K562 (cell line): Measurements from ENCODE around the gene IFT172. TPM values are rescaled to one million over a fixed set of nuclear protein-coding genes. Genes with fewer than 3 reads are reported as not detected.

Experiments
- ARHGAP35 ChIP-seq: fragments of 450-650 bp; IDR thresholded peaks from 2 replicates; pipeline ENCODE4 v1.6.1; 2018; ENCODE audit not compliant: partially characterized antibody
- DDX20 ChIP-seq: fragments of 450-650 bp; IDR thresholded peaks from 2 replicates; pipeline ENCODE4 v1.6.1; 2016; ENCODE audit warnings: missing genetic modification characterization, low read depth, mild to moderate bottlenecking, missing compliant biosample characterization, moderate library complexity
- FOXK1 ChIP-seq: sonication (generic); formaldehyde crosslinking; IDR thresholded peaks from 2 replicates; pipeline ENCODE4 v1.8.0; 2022; ENCODE audit warnings: missing genetic modification reagents, mild to moderate bottlenecking, borderline replicate concordance
- FOXM1 ChIP-seq, 2 experiments: fragments of 450-650 bp in 1 of 2; sonication (generic) in 1 of 2; formaldehyde crosslinking in 1 of 2; IDR thresholded peaks; 2 replicates each; pipeline versions ENCODE4 v1.6.1 to v1.9.0; 2017 to 2022; ENCODE audit warnings: low read depth in 2 of 2, mild to moderate bottlenecking in 2 of 2, missing genetic modification reagents in 1 of 2, moderate library complexity in 1 of 2
- FUS ChIP-seq: fragments of 200-400 bp; formaldehyde crosslinking; optimal IDR thresholded peaks from 2 replicates; pipeline ENCODE3; 2017; ENCODE audit warnings: low read depth, low read length
- MAFG ChIP-seq: fragments of 450-650 bp; conservative IDR thresholded peaks from 2 replicates; pipeline ENCODE4 v1.6.1; 2016; ENCODE audit warnings: missing genetic modification characterization, missing compliant biosample characterization
- MAZ ChIP-seq, 2 experiments: fragments of 450-650 bp in 1 of 2; sonication (generic) in 1 of 2; formaldehyde crosslinking; IDR thresholded peaks in 1 of 2; conservative IDR thresholded peaks in 1 of 2; 2 replicates each; pipeline versions ENCODE4 v1.4.0 to v1.5.0; 2020; ENCODE audit warnings: mild to moderate bottlenecking in 1 of 2, missing genetic modification reagents in 1 of 2
- MIER1 ChIP-seq: fragments of 450-650 bp; IDR thresholded peaks from 2 replicates; pipeline ENCODE4 v1.6.1; 2016; ENCODE audit warnings: antibody characterized with exemption, mild to moderate bottlenecking, low read depth
- MTF1 ChIP-seq: fragments of 250-450 bp; sonication (Bioruptor Pico); IDR thresholded peaks from 2 replicates; pipeline ENCODE4 v1.9.0; 2021; ENCODE audit warnings: moderate library complexity, mild to moderate bottlenecking, inconsistent platforms, borderline replicate concordance
- PHB ChIP-seq: fragments of 250-450 bp; sonication (Bioruptor Pico); IDR thresholded peaks from 2 replicates; pipeline ENCODE4 v1.5.0; 2021
- PHF20 ChIP-seq: fragments of 450-650 bp; IDR thresholded peaks from 2 replicates; pipeline ENCODE4 v1.6.1; 2018; ENCODE audit not compliant: partially characterized antibody
- PML ChIP-seq: IDR thresholded peaks from 2 replicates; pipeline ENCODE4 v1.6.1; 2012; ENCODE audit warnings: low read length, inconsistent platforms
- POLR2H ChIP-seq: IDR thresholded peaks from 2 replicates; pipeline ENCODE4 v1.6.1; 2016; ENCODE audit warnings: missing genetic modification characterization, low read depth, mild to moderate bottlenecking, control low read depth, missing compliant biosample characterization, moderate library complexity
- RBM25 ChIP-seq: fragments of 200-400 bp; formaldehyde crosslinking; IDR thresholded peaks from 2 replicates; pipeline ENCODE4 v1.6.1; 2018; ENCODE audit warnings: low read length, low read depth, moderate library complexity; ENCODE audit not compliant: severe bottlenecking
- SLC30A9 ChIP-seq: fragments of 250-450 bp; sonication (Bioruptor Pico); IDR thresholded peaks from 2 replicates; pipeline ENCODE4 v1.8.0; 2022; ENCODE audit warnings: mild to moderate bottlenecking, moderate library complexity
- ZNF121 ChIP-seq: sonication (generic); formaldehyde crosslinking; conservative IDR thresholded peaks from 2 replicates; pipeline ENCODE4 v1.8.0; 2022; ENCODE audit warnings: missing genetic modification reagents
- polyA plus RNA-seq, 8 experiments: library from polyadenylated mRNA; depleted of rRNA in 4 of 8; stranded (reverse) in 5 of 8; unstranded in 3 of 8; fragments of >200 nt; fragmentation: Nextera tagmentation in 2 of 8; fragmentation: Illumina TruSeq in 1 of 8; extraction: Ambion mirVana in 2 of 8; extraction: Trizol in 1 of 8; gene quantifications; 2 replicates each; pipeline versions ENCODE4 v1.2.1 to v1.2.3, GENCODE V29; 2011 to 2014; ENCODE audit warnings: inconsistent platforms in 1 of 8, missing spikeins in 1 of 8
- total RNA-seq, 7 experiments: library from RNA; depleted of rRNA in 6 of 7; stranded (reverse); fragments of >200 nt in 6 of 7; fragmentation: Illumina TruSeq in 2 of 7; extraction: Trizol in 2 of 7; gene quantifications; 2 replicates each; pipeline versions ENCODE4 v1.2.1 to v1.2.3, GENCODE V29; 2011 to 2021; ENCODE audit warnings: low replicate concordance in 1 of 7
- TF ChIP-seq, protein P1 (sequence below): fragments of 450-650 bp; IDR thresholded peaks from 2 replicates; pipeline ENCODE4 v1.6.1; 2016; ENCODE audit warnings: mild to moderate bottlenecking
- TF ChIP-seq, protein P2 (sequence below): fragments of 450-650 bp; IDR thresholded peaks from 2 replicates; pipeline ENCODE4 v1.6.1; 2017; ENCODE audit warnings: antibody characterized with exemption
- TF ChIP-seq, protein P3 (sequence below): fragments of 250-450 bp; sonication (Bioruptor Pico); IDR thresholded peaks from 2 replicates; pipeline ENCODE4 v1.8.0; 2022; ENCODE audit warnings: inconsistent platforms, mild to moderate bottlenecking, moderate library complexity, borderline replicate concordance
- TF ChIP-seq, protein P4 (sequence below), 2 experiments: fragments of 450-650 bp; IDR thresholded peaks; 2 replicates each; pipeline ENCODE4 v1.6.1; 2016

Gene IFT172
- total and polyA plus RNA-seq, 9 of the 15 experiments (the other 6 are each of a cell fraction or from before 2014, with no cell fraction given), result 5.6 to 19.1 (median 13.5) TPM

DNA sequence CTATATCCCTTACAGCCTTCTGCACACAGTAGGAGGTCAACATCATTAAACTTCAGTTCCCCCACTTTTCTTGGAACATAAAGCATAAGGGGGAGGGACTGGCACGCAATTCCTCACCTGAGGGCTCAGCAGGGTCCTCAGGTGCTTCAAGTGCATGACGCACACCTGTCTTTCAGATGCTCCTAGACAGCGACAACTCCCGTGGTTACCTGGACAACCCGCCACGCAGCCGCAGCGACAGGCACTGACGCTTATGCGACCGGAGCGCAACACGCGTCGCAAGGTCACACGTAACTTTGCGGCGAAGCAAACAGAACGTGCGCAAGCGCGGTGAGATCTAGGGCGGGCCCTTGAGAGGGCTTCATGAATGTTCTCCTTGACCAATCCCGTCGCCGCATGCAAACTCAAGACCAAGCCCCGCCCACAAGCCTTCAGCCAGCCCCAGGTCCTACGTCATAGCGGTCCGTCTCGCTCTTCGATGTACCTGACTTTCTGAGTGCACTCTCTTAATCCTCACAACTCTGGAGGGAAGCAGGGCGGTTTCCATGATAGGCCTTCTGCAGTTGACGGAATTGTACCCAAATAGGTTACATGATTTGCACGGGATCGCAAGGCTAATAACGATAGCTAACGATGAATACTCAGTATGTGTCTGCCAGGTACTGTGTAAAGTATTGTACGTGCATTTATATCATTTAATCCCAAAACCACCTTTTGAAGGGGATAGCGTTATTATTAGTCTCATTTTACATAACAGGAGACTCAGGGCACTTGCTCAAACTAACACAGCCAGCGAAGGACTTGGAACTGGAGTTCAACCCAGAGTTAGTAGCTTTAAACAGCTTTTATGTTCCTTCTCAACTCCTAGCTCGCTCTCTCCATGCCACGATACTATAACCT, at the start of gene IFT172 (continued):
- TF ChIP-seq FOXM1 (IDR thresholded peaks at IDR 0.05; ENCODE audit: low read depth) (no peak), FOXM1 (CRISPR knock-in tag; IDR thresholded peaks at IDR 0.05; ENCODE audit: low read depth) (peak; percentile 35; the same call in 1 of the 2 replicates), DDX20 (tag) (no peak), MAZ (CRISPR knock-in tag; conservative IDR thresholded peaks at IDR 0.05 in 1 of 2, IDR thresholded peaks at IDR 0.05 in 1 of 2) (peak in 1 of 2 experiments; percentile 71; a peak in 2 of 4 replicates), ZNF121 (CRISPR knock-in tag) (no peak), PML (no peak; the same call in 1 of the 2 replicates), ARHGAP35 (no peak), MAFG (tag) (no peak), POLR2H (tag) (peak; percentile 49; the same call in 1 of the 2 replicates), MTF1 (CRISPR knock-in tag) (no peak), MIER1 (no peak), SLC30A9 (CRISPR knock-in tag) (no peak), PHB (CRISPR knock-in tag) (no peak), FOXK1 (CRISPR knock-in tag) (peak; percentile 97; the same call in 1 of the 2 replicates), RBM25 (no peak), PHF20 (peak; percentile 82), FUS (no peak)
- TF ChIP-seq, protein P1, sequence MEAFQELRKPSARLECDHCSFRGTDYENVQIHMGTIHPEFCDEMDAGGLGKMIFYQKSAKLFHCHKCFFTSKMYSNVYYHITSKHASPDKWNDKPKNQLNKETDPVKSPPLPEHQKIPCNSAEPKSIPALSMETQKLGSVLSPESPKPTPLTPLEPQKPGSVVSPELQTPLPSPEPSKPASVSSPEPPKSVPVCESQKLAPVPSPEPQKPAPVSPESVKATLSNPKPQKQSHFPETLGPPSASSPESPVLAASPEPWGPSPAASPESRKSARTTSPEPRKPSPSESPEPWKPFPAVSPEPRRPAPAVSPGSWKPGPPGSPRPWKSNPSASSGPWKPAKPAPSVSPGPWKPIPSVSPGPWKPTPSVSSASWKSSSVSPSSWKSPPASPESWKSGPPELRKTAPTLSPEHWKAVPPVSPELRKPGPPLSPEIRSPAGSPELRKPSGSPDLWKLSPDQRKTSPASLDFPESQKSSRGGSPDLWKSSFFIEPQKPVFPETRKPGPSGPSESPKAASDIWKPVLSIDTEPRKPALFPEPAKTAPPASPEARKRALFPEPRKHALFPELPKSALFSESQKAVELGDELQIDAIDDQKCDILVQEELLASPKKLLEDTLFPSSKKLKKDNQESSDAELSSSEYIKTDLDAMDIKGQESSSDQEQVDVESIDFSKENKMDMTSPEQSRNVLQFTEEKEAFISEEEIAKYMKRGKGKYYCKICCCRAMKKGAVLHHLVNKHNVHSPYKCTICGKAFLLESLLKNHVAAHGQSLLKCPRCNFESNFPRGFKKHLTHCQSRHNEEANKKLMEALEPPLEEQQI, result no peak
- TF ChIP-seq, protein P2, sequence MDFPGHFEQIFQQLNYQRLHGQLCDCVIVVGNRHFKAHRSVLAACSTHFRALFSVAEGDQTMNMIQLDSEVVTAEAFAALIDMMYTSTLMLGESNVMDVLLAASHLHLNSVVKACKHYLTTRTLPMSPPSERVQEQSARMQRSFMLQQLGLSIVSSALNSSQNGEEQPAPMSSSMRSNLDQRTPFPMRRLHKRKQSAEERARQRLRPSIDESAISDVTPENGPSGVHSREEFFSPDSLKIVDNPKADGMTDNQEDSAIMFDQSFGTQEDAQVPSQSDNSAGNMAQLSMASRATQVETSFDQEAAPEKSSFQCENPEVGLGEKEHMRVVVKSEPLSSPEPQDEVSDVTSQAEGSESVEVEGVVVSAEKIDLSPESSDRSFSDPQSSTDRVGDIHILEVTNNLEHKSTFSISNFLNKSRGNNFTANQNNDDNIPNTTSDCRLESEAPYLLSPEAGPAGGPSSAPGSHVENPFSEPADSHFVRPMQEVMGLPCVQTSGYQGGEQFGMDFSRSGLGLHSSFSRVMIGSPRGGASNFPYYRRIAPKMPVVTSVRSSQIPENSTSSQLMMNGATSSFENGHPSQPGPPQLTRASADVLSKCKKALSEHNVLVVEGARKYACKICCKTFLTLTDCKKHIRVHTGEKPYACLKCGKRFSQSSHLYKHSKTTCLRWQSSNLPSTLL, result no peak
- TF ChIP-seq, protein P3, sequence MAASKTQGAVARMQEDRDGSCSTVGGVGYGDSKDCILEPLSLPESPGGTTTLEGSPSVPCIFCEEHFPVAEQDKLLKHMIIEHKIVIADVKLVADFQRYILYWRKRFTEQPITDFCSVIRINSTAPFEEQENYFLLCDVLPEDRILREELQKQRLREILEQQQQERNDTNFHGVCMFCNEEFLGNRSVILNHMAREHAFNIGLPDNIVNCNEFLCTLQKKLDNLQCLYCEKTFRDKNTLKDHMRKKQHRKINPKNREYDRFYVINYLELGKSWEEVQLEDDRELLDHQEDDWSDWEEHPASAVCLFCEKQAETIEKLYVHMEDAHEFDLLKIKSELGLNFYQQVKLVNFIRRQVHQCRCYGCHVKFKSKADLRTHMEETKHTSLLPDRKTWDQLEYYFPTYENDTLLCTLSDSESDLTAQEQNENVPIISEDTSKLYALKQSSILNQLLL (CRISPR knock-in tag), result no peak
- TF ChIP-seq, protein P4, sequence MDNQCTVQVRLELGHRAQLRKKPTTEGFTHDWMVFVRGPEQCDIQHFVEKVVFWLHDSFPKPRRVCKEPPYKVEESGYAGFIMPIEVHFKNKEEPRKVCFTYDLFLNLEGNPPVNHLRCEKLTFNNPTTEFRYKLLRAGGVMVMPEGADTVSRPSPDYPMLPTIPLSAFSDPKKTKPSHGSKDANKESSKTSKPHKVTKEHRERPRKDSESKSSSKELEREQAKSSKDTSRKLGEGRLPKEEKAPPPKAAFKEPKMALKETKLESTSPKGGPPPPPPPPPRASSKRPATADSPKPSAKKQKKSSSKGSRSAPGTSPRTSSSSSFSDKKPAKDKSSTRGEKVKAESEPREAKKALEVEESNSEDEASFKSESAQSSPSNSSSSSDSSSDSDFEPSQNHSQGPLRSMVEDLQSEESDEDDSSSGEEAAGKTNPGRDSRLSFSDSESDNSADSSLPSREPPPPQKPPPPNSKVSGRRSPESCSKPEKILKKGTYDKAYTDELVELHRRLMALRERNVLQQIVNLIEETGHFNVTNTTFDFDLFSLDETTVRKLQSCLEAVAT (IDR thresholded peaks at IDR 0.05), result 0 out of 4 replicates have a peak, but pooled peaks of 1 of the 2 experiments have one; percentile 70
